Prostate gland (tissue), 2 donors: ENCODE measurements around the gene COX14.

Experiments
- CTCF ChIP-seq, 4 experiments: fragments of 200-600 bp in 2 of 4; fragments of 450-650 bp in 2 of 4; sonication (generic) in 2 of 4; IDR thresholded peaks; 1 replicate in 3 of 4; 2 replicates in 1 of 4; pipeline ENCODE4 v1.5.1; 2016 to 2019; ENCODE audit warnings: antibody characterized with exemption in 4 of 4, mild to moderate bottlenecking in 2 of 4, moderate library complexity in 2 of 4
- POLR2A ChIP-seq: fragments of 450-650 bp; IDR thresholded peaks from one replicate; pipeline ENCODE4 v1.6.1; 2016; ENCODE audit warnings: antibody characterized with exemption, mild to moderate bottlenecking
- POLR2AphosphoS5 ChIP-seq: sonication (generic); formaldehyde crosslinking; IDR thresholded peaks from one replicate; pipeline ENCODE4 v1.6.1; 2017; ENCODE audit warnings: antibody characterized with exemption

- no peak for TF ChIP-seq POLR2AphosphoS5
- no peak for TF ChIP-seq POLR2A
- TF ChIP-seq CTCF (IDR thresholded peaks at IDR 0.05) = no peak
Observed at GRCh38 chr12:50123203-50123602, 11.2 kb downstream of the COX14 start.
